Gastroesophageal sphincter (tissue), 3 donors: ENCODE data around the gene C1orf122.

Experiments
- POLR2A ChIP-seq, 2 donors: fragments of 450-650 bp; IDR thresholded peaks; one replicate each; pipeline ENCODE4 v1.6.1; 2017; ENCODE audit warnings: antibody characterized with exemption in 2 of 2, mild to moderate bottlenecking in 2 of 2, moderate library complexity in 1 of 2
- POLR2AphosphoS5 ChIP-seq: sonication (generic); formaldehyde crosslinking; IDR thresholded peaks from one replicate; pipeline ENCODE4 v1.6.1; 2017; ENCODE audit warnings: antibody characterized with exemption
- TF ChIP-seq, protein P1 (sequence below), 4 experiments: fragments of 200-600 bp in 2 of 4; fragments of 450-650 bp in 2 of 4; sonication (generic) in 1 of 4; IDR thresholded peaks; one replicate each; pipeline ENCODE4 v1.5.1; 2017 to 2019; ENCODE audit warnings: antibody characterized with exemption in 4 of 4, mild to moderate bottlenecking in 2 of 4, moderate library complexity in 2 of 4

DNA sequence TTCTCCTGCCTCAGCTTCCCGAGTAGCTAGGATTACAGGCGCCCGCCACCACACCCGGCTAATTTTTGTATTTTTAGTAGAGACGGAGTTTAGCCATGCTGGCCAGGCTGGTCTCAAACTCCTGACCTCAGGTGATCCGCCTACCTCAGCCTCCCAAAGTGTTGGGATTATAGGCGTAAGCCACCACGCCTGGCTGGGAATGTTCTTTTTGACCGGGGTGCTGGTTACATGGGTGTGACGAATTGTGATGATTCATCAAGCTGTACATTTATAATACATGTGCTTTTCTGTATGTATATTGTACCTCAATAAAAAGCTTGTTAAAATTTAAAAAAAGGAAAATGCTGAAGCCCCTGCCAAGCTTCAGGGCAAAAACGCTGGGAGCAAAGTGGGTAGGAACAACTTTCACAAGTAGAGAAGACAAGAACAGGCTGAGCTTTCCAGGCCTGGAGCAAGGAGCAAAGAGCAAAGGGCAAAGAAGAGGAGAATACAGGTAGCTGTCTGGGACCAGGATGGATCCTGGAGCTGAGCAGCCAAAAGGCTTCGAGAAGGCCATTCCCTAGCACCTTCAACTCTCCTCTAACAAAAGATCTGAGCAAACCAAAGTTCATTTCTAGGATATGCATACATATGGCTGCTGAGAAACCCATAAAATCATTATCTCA is 21.0 kb downstream of the C1orf122 start:
- TF ChIP-seq POLR2A (IDR thresholded peaks at IDR 0.05) (no peak), POLR2AphosphoS5 (no peak)
- TF ChIP-seq, protein P1, sequence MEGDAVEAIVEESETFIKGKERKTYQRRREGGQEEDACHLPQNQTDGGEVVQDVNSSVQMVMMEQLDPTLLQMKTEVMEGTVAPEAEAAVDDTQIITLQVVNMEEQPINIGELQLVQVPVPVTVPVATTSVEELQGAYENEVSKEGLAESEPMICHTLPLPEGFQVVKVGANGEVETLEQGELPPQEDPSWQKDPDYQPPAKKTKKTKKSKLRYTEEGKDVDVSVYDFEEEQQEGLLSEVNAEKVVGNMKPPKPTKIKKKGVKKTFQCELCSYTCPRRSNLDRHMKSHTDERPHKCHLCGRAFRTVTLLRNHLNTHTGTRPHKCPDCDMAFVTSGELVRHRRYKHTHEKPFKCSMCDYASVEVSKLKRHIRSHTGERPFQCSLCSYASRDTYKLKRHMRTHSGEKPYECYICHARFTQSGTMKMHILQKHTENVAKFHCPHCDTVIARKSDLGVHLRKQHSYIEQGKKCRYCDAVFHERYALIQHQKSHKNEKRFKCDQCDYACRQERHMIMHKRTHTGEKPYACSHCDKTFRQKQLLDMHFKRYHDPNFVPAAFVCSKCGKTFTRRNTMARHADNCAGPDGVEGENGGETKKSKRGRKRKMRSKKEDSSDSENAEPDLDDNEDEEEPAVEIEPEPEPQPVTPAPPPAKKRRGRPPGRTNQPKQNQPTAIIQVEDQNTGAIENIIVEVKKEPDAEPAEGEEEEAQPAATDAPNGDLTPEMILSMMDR (IDR thresholded peaks at IDR 0.05): no peak
